ENCODE measurements around the gene KASH5. TPM values are rescaled to one million over a fixed set of nuclear protein-coding genes. Genes with fewer than 3 reads are reported as not detected.

Gene KASH5
- polyA plus RNA-seq, 2 of the 4 experiments (the other 2 are of a cell fraction), result 0.08 to 0.17 TPM

- H3K4me1 ChIP-seq, result no peaks in the 10 kb centered on the region
- TF ChIP-seq PBX3 (IDR thresholded peaks at IDR 0.05) (no peak), RCOR1 (IDR thresholded peaks at IDR 0.05; ENCODE audit: low read depth, low read length) (no peak), JUN (IDR thresholded peaks at IDR 0.05) (no peak), RAD21 (conservative IDR thresholded peaks at IDR 0.05 in 1 of 2, IDR thresholded peaks at IDR 0.05 in 1 of 2) (no peak), FOSB (CRISPR knock-in tag; IDR thresholded peaks at IDR 0.05) (no peak), RNF2 (IDR thresholded peaks at IDR 0.05; ENCODE audit: borderline replicate concordance, low read depth) (no peak), EHMT2 (IDR thresholded peaks at IDR 0.05; ENCODE audit: low read depth) (no peak), ZNF302 (CRISPR knock-in tag; IDR thresholded peaks at IDR 0.05) (no peak), ZFP36 (IDR thresholded peaks at IDR 0.05; ENCODE audit: borderline replicate concordance, partially characterized antibody) (no peak), MAX (IDR thresholded peaks at IDR 0.05) (no peak), KDM5A (IDR thresholded peaks at IDR 0.05) (no peak), CBX2 (IDR thresholded peaks at IDR 0.05; ENCODE audit: borderline replicate concordance, low read depth) (no peak)
- TF ChIP-seq, protein P1, sequence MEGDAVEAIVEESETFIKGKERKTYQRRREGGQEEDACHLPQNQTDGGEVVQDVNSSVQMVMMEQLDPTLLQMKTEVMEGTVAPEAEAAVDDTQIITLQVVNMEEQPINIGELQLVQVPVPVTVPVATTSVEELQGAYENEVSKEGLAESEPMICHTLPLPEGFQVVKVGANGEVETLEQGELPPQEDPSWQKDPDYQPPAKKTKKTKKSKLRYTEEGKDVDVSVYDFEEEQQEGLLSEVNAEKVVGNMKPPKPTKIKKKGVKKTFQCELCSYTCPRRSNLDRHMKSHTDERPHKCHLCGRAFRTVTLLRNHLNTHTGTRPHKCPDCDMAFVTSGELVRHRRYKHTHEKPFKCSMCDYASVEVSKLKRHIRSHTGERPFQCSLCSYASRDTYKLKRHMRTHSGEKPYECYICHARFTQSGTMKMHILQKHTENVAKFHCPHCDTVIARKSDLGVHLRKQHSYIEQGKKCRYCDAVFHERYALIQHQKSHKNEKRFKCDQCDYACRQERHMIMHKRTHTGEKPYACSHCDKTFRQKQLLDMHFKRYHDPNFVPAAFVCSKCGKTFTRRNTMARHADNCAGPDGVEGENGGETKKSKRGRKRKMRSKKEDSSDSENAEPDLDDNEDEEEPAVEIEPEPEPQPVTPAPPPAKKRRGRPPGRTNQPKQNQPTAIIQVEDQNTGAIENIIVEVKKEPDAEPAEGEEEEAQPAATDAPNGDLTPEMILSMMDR (IDR thresholded peaks at IDR 0.05), result no peak
- no peak overlapping the region for H3K27ac ChIP-seq
- ATAC-seq (no peak), FAIRE-seq (no peak), DNase-seq (ENCODE audit: low read depth in 1 of 2, low spot score in 1 of 2) (no peak)
- 84% methylated on average over 15 of the region's 16 CpGs for WGBS (ENCODE audit: missing lambda C conversion rate)
- POLR2A ChIA-PET, result interaction anchor here (1.0 kb wide), 1 partner anchor 46 kb away, joined by 3 read pairs; the partner anchor contains the start of gene ALDH16A1
- no peak overlapping the region for H3K4me2 ChIP-seq
- CTCF ChIA-PET, result interaction anchor here (1.2 to 8.0 kb wide), 4 partner anchors 16 to 106 kb away, joined by 4 to 68 read pairs (median 6); partner anchors contain the start of gene FLT3LG
- H3K4me3 ChIP-seq, result no peak overlapping the region
- no peaks in the 10 kb centered on the region for H3K9me3 ChIP-seq
Measured at GRCh38 chr19:49407482-49408015, 19.5 kb downstream of the KASH5 start.

DNA sequence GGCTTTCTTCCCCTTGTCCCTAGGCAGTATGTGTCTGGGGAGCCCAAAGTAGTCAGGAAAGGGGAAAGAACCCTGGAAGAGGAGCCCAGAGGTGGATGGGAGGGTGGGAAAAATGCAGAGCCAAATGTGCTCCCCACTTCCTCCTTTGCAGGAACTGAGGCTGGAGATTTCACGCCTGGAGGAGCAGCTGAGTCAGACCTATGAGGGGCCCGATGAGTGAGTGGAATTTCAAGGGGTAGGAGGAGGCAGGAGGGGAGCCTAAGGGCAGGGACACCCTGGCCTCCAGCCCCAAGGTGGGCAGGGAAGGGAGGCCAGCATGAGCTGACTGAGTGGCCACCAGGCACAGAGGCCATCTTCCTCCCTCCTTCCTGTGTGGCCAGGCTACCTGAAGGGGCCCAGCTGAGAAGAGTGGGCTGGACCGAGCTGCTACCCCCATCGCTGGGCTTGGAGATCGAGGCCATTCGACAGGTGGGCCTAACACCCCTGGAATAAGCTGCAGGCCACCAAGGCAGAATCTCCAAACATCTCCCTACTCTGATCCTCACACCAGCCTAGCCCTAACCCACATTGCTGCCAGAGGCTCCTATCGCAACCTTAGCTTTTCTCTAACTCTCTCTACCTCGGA lies 20.9 kb downstream of the KASH5 start:
- 50% methylated on average over 8 of the region's 8 CpGs for WGBS (ENCODE audit: missing lambda C conversion rate)
- Histone ChIP-seq H3K27ac (no peak overlapping the region), H3K4me2 (no peak overlapping the region), H3K4me3 (no peak overlapping the region), H3K9me3 (no peaks in the 10 kb centered on the region), H3K4me1 (no peaks in the 10 kb centered on the region)
- CTCF ChIA-PET, result interaction anchor here (0.9 to 6.8 kb wide), 6 partner anchors 7 to 27 kb away, joined by 3 to 58 read pairs (median 6); partner anchors contain the start of gene PTH2
- no peak for DNase-seq (ENCODE audit: low read depth in 1 of 2, low spot score in 1 of 2)
- no peak for ATAC-seq
- FAIRE-seq, result no peak
- POLR2A ChIA-PET, result no interaction called here
- TF ChIP-seq BHLHE40 (IDR thresholded peaks at IDR 0.05; ENCODE audit: low read depth, low read length) (no peak), ATOH8 (CRISPR knock-in tag; IDR thresholded peaks at IDR 0.05; ENCODE audit: low read depth) (no peak), CHD2 (IDR thresholded peaks at IDR 0.05; ENCODE audit: low read length, partially characterized antibody) (no peak), FOSL2 (IDR thresholded peaks at IDR 0.05) (no peak), FOSL2 (CRISPR knock-in tag; IDR thresholded peaks at IDR 0.05) (no peak), KDM5A (IDR thresholded peaks at IDR 0.05) (no peak), KDM1A (IDR thresholded peaks at IDR 0.05; ENCODE audit: low read depth) (no peak), PBX3 (IDR thresholded peaks at IDR 0.05) (no peak), CEBPB (IDR thresholded peaks at IDR 0.05) (no peak), MYC (IDR thresholded peaks at IDR 0.05; ENCODE audit: borderline replicate concordance, low read length) (no peak), CBX2 (IDR thresholded peaks at IDR 0.05; ENCODE audit: borderline replicate concordance, low read depth) (no peak), RCOR1 (IDR thresholded peaks at IDR 0.05; ENCODE audit: low read depth, low read length) (no peak), USF2 (IDR thresholded peaks at IDR 0.05) (no peak), RAD21 (conservative IDR thresholded peaks at IDR 0.05 in 1 of 2, IDR thresholded peaks at IDR 0.05 in 1 of 2) (no peak), MAX (IDR thresholded peaks at IDR 0.05) (no peak), ZFP36 (IDR thresholded peaks at IDR 0.05; ENCODE audit: borderline replicate concordance, partially characterized antibody) (no peak), NPAS2 (CRISPR knock-in tag; IDR thresholded peaks at IDR 0.05; ENCODE audit: borderline replicate concordance) (no peak)
- TF ChIP-seq, protein P2, sequence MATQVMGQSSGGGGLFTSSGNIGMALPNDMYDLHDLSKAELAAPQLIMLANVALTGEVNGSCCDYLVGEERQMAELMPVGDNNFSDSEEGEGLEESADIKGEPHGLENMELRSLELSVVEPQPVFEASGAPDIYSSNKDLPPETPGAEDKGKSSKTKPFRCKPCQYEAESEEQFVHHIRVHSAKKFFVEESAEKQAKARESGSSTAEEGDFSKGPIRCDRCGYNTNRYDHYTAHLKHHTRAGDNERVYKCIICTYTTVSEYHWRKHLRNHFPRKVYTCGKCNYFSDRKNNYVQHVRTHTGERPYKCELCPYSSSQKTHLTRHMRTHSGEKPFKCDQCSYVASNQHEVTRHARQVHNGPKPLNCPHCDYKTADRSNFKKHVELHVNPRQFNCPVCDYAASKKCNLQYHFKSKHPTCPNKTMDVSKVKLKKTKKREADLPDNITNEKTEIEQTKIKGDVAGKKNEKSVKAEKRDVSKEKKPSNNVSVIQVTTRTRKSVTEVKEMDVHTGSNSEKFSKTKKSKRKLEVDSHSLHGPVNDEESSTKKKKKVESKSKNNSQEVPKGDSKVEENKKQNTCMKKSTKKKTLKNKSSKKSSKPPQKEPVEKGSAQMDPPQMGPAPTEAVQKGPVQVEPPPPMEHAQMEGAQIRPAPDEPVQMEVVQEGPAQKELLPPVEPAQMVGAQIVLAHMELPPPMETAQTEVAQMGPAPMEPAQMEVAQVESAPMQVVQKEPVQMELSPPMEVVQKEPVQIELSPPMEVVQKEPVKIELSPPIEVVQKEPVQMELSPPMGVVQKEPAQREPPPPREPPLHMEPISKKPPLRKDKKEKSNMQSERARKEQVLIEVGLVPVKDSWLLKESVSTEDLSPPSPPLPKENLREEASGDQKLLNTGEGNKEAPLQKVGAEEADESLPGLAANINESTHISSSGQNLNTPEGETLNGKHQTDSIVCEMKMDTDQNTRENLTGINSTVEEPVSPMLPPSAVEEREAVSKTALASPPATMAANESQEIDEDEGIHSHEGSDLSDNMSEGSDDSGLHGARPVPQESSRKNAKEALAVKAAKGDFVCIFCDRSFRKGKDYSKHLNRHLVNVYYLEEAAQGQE (IDR thresholded peaks at IDR 0.05), result no peak

Data from A549 (cell line).